ENCODE results near the gene ZMIZ2. TPM values are rescaled to one million over a fixed set of nuclear protein-coding genes. Genes with fewer than 3 reads are reported as not detected.

ZMIZ2 gene
- total and polyA plus RNA-seq, 4 donors = 11.6 to 96.6 (median 67.2) TPM

DNA sequence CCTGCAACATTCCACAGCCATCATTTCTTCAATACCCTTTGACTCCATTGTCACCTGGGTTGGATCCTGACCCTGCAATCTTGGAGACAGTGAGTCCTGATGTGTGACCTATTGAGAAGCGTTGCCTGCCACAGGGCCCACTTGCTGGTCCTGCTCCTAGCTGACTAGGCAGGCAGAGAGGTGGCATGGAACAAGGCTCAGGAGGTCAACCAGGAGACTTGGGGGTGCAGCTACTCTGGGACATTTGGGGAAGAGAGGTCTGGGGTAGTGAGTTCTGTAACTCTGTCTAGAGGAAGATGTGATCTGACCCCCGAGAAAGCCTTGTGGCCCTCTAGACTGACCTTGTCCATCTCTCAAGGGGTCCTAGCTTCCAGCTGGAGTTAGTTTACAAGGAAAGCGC lies 1.8 kb downstream of the ZMIZ2 start:
- Histone ChIP-seq H3K4me3 (ENCODE audit: low read length in 2 of 2) (no peak overlapping the region), H3K9me3 (ENCODE audit: control insufficient read depth, low read length) (no peaks in the 10 kb centered on the region), H3K4me1 (ENCODE audit: control insufficient read depth in 1 of 2, insufficient read depth in 2 of 2, low read length in 2 of 2) (no peaks in the 10 kb centered on the region), H3K27me3 (ENCODE audit: control insufficient read depth in 1 of 2, insufficient read depth in 2 of 2, low read length in 1 of 2) (no peaks in the 10 kb centered on the region), H3K27ac (ENCODE audit: low read depth in 1 of 2, low read length in 2 of 2) (no peak overlapping the region), H3K36me3 (ENCODE audit: control insufficient read depth in 1 of 2, insufficient read depth in 2 of 2, low read length in 1 of 2) (no peaks in the 10 kb centered on the region)
- no peak for DNase-seq
- ATAC-seq (ENCODE audit: low FRiP score) = no peak
- 92 to 95% methylated on average over 3 of the region's 3 CpGs for WGBS, 2 donors
- intact Hi-C loops (cut with DNase I) = loop anchor here in 1 of 2 donors (5.0 kb wide), 1 partner anchor 47 kb away; the partner anchor contains the start of gene PPIA

DNA sequence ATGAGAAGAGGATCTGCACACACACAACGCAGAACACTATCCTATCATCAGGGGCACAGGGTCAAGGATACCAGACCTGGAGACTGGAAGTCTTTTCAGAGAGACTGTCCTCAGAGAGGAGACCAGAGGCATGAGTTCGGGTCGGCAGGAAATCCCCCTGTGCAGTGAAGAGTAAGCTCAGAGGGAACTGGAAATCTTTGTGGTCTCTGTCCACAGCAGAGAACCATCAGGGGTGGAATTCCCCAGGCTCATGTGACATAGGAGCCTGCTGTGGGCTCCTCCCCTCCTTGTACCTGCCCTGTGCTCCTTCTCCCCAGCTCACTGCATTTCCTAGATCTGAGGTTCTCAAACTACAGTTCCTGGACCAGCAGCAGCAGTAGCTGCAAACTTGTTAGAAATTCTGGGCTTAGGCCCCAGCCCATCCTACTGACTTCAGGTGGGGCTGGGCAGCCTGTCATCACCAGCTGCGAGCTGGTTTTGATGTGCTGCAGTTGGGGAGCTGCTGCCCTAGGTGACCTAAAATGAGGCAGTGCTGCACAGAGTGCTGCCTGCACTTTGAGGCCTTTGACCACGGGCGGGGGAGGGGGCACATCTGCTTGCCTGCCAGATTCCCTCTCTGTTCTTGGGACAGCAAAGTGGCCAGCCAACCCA lies 2.4 kb downstream of the ZMIZ2 start:
- H3K9me3 ChIP-seq (ENCODE audit: control insufficient read depth, low read length) = no peaks in the 10 kb centered on the region
- no peak for DNase-seq
- no peak overlapping the region for H3K27ac ChIP-seq (ENCODE audit: low read depth in 1 of 2, low read length in 2 of 2)
- no peak overlapping the region for H3K4me3 ChIP-seq (ENCODE audit: low read length in 2 of 2)
- intact Hi-C loops (cut with DNase I) = loop anchor here in 1 of 2 donors (5.0 kb wide), 1 partner anchor 46 kb away; the partner anchor contains the start of gene PPIA
- 61 to 66% methylated on average over 6 of the region's 6 CpGs for WGBS, 2 donors
- H3K36me3 ChIP-seq (ENCODE audit: control insufficient read depth in 1 of 2, insufficient read depth in 2 of 2, low read length in 1 of 2) = no peaks in the 10 kb centered on the region
- no peak for ATAC-seq (ENCODE audit: low FRiP score)
- no peaks in the 10 kb centered on the region for H3K27me3 ChIP-seq (ENCODE audit: control insufficient read depth in 1 of 2, insufficient read depth in 2 of 2, low read length in 1 of 2)
- H3K4me1 ChIP-seq (ENCODE audit: control insufficient read depth in 1 of 2, insufficient read depth in 2 of 2, low read length in 2 of 2) = no peaks in the 10 kb centered on the region

DNA sequence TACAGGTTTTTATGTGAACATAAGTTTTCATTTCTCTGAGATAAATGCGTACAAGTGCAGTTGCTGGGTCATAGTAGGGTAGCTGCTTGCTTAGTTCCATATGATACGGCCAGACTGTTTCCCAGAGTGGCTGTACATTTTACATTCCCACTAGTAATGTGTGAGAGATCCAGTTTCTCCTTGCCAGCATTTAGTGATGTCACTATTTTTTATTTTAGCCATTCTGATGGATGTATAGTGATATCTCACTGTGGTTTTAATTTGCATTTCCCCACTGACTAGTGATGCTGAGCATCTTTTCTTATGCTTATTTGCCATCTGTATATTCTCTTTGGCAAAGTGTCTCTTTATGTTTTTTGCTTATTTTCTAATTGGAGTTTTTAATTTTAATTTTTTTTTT lies 4.2 kb downstream of the ZMIZ2 start:
- no peaks in the 10 kb centered on the region for H3K36me3 ChIP-seq (ENCODE audit: control insufficient read depth in 1 of 2, insufficient read depth in 2 of 2, low read length in 1 of 2)
- ATAC-seq (ENCODE audit: low FRiP score) (no peak), DNase-seq (no peak)
- H3K27ac ChIP-seq (ENCODE audit: low read depth in 1 of 2, low read length in 2 of 2) = no peak overlapping the region
- H3K27me3 ChIP-seq (ENCODE audit: control insufficient read depth in 1 of 2, insufficient read depth in 2 of 2, low read length in 1 of 2) = no peaks in the 10 kb centered on the region
- no peak overlapping the region for H3K4me3 ChIP-seq (ENCODE audit: low read length in 2 of 2)
- no peaks in the 10 kb centered on the region for H3K9me3 ChIP-seq (ENCODE audit: control insufficient read depth, low read length)
- H3K4me1 ChIP-seq (ENCODE audit: control insufficient read depth in 1 of 2, insufficient read depth in 2 of 2, low read length in 2 of 2) = no peaks in the 10 kb centered on the region
- intact Hi-C loops (cut with DNase I) = loop anchor here in 1 of 2 donors (5.0 kb wide), 1 partner anchor 44 kb away; the partner anchor contains the start of gene PPIA
- WGBS, 2 donors = 97 to 98% methylated on average over 2 of the region's 2 CpGs

DNA sequence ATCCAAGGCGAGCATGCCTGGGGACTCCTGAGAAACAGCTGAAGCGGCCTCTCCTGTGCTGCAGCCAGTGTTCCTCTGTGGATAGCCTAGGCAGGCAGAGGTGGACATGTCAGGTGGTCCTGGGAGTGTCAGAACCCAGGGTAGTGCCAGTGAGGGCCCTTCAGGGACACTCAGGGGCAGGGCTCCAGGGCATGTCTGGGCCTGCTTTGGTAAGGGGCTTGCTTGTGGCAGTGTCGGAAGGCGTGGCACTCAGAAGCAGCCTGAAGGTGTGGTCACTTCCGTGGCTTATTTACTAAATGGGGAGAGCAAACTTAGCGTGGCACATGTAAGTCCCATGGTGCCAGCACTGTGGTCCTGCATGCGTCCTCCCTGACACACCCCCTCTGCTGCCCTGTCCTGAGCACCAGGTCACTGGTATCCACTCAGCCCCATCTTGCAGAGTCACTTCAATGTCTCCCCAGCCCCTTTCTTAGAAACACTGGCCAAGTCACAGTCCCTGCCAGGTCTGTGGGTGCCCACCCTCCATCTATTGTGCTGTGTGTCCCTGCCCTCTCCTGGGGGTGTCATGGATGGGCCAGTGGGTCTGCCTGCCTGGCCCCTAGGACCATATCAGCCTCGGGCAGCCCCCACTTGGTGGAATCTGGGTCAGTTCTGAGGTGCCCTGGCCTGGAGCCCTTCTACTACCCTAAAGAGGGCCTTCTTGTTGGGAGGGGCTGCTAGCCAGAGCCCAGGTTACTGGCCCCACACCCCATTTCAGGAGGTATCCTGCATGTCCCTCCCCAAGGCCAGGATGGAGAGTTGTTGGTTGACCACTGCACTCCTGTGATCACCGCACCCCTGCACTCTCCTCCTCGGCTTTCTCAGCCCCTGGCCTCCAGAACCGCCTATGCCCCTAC lies 6.4 kb downstream of the ZMIZ2 start:
- no peaks in the 10 kb centered on the region for H3K36me3 ChIP-seq (ENCODE audit: control insufficient read depth in 1 of 2, insufficient read depth in 2 of 2, low read length in 1 of 2)
- no peak for DNase-seq
- H3K4me3 ChIP-seq (ENCODE audit: low read length in 2 of 2) = no peak overlapping the region
- H3K27ac ChIP-seq (ENCODE audit: low read depth in 1 of 2, low read length in 2 of 2) = no peak overlapping the region
- no peaks in the 10 kb centered on the region for H3K4me1 ChIP-seq (ENCODE audit: control insufficient read depth in 1 of 2, insufficient read depth in 2 of 2, low read length in 2 of 2)
- H3K27me3 ChIP-seq (ENCODE audit: control insufficient read depth in 1 of 2, insufficient read depth in 2 of 2, low read length in 1 of 2) = no peaks in the 10 kb centered on the region
- intact Hi-C loops (cut with DNase I) = loop anchor here in 1 of 2 donors (5.0 kb wide), 1 partner anchor 42 kb away; the partner anchor contains the start of gene PPIA
- no peak for ATAC-seq (ENCODE audit: low FRiP score)
- WGBS, 2 donors = 93 to 94% methylated on average over 11 of the region's 11 CpGs
- no peaks in the 10 kb centered on the region for H3K9me3 ChIP-seq (ENCODE audit: control insufficient read depth, low read length)

GRCh38 chr7:44755698-44756627 lies 7.3 kb downstream of the ZMIZ2 start:
- no peak overlapping the region for H3K27ac ChIP-seq (ENCODE audit: low read depth in 1 of 2, low read length in 2 of 2)
- no peaks in the 10 kb centered on the region for H3K27me3 ChIP-seq (ENCODE audit: control insufficient read depth in 1 of 2, insufficient read depth in 2 of 2, low read length in 1 of 2)
- intact Hi-C loops (cut with DNase I) = no loop called here
- WGBS, 2 donors = 54 to 59% methylated on average over 17 of the region's 17 CpGs
- H3K9me3 ChIP-seq (ENCODE audit: control insufficient read depth, low read length) = no peaks in the 10 kb centered on the region
- ATAC-seq (ENCODE audit: low FRiP score) = no peak
- peaks cover 0 to 4% of the 10 kb centered on the region in 2 donors for H3K36me3 ChIP-seq (ENCODE audit: control insufficient read depth in 1 of 2, insufficient read depth in 2 of 2, low read length in 1 of 2)
- no peak overlapping the region for H3K4me3 ChIP-seq (ENCODE audit: low read length in 2 of 2)
- no peak for DNase-seq
- H3K4me1 ChIP-seq (ENCODE audit: control insufficient read depth in 1 of 2, insufficient read depth in 2 of 2, low read length in 2 of 2) = no peaks in the 10 kb centered on the region

DNA sequence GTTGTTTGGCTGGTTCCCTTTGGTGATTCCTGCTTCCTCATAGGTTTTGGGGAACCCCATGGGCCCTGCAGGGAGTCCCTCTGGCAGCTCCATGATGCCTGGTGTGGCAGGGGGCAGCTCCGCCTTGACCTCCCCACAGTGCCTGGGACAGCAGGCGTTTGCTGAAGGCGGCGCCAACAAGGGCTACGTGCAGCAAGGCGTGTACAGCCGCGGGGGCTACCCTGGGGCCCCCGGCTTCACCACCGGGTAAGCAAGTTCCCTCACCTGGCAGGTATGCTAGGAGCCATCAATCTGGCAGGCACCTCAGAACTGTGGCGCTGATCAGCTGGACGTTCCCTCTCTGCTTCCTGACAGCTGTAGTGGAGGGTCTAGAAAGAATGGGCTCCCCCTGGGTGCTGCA lies 8.3 kb downstream of the ZMIZ2 start:
- WGBS, 2 donors = 76 to 78% methylated on average over 12 of the region's 12 CpGs
- no peak overlapping the region for H3K27ac ChIP-seq (ENCODE audit: low read depth in 1 of 2, low read length in 2 of 2)
- no peaks in the 10 kb centered on the region for H3K9me3 ChIP-seq (ENCODE audit: control insufficient read depth, low read length)
- ATAC-seq (ENCODE audit: low FRiP score) (no peak), DNase-seq (no peak)
- H3K36me3 ChIP-seq (ENCODE audit: control insufficient read depth in 1 of 2, insufficient read depth in 2 of 2, low read length in 1 of 2) = peaks cover 4 to 5% of the 10 kb centered on the region in 2 donors
- intact Hi-C loops (cut with DNase I) = no loop called here
- no peaks in the 10 kb centered on the region for H3K4me1 ChIP-seq (ENCODE audit: control insufficient read depth in 1 of 2, insufficient read depth in 2 of 2, low read length in 2 of 2)
- no peak overlapping the region for H3K4me3 ChIP-seq (ENCODE audit: low read length in 2 of 2)
- no peaks in the 10 kb centered on the region for H3K27me3 ChIP-seq (ENCODE audit: control insufficient read depth in 1 of 2, insufficient read depth in 2 of 2, low read length in 1 of 2)

DNA sequence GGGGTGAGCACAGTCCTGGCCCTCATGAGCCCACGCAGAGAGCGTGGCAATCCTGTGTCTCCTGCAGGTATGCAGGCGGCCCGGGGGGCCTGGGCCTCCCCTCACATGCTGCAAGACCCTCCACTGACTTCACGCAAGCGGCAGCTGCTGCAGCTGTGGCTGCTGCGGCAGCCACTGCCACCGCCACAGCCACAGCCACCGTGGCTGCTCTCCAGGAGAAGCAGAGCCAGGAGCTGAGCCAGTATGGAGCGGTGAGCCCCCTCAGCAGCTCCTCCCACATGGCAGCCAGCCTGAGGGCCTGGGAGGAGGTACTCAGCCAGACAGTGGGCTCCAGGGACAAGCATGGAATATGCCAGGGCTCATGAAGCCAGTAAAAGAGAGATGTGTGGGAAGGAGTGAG lies 8.7 kb downstream of the ZMIZ2 start:
- Histone ChIP-seq H3K36me3 (ENCODE audit: control insufficient read depth in 1 of 2, insufficient read depth in 2 of 2, low read length in 1 of 2) (peaks cover 4 to 5% of the 10 kb centered on the region in 2 donors), H3K4me1 (ENCODE audit: control insufficient read depth in 1 of 2, insufficient read depth in 2 of 2, low read length in 2 of 2) (no peaks in the 10 kb centered on the region), H3K9me3 (ENCODE audit: control insufficient read depth, low read length) (no peaks in the 10 kb centered on the region), H3K27ac (ENCODE audit: low read depth in 1 of 2, low read length in 2 of 2) (no peak overlapping the region), H3K4me3 (ENCODE audit: low read length in 2 of 2) (no peak overlapping the region), H3K27me3 (ENCODE audit: control insufficient read depth in 1 of 2, insufficient read depth in 2 of 2, low read length in 1 of 2) (no peaks in the 10 kb centered on the region)
- WGBS, 2 donors = 15 to 17% methylated on average over 10 of the region's 10 CpGs
- peak; percentile 76 to 86 for DNase-seq
- peak; percentile 44 for ATAC-seq (ENCODE audit: low FRiP score)
- intact Hi-C loops (cut with DNase I) = no loop called here

DNA sequence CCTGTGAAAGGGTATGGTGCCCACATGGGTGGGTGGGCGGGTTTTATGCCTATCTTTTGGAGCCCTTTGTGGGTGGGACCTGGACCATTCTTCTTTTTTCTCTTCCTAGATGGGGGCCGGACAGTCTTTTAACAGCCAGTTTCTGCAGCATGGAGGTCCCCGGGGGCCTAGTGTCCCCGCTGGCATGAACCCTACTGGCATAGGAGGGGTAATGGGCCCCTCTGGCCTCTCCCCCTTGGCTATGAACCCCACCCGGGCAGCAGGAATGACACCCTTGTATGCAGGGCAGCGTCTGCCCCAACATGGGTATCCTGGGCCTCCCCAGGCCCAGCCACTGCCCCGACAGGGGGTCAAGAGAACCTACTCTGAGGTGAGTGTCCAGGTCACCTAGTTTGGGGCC lies 9.1 kb downstream of the ZMIZ2 start:
- H3K36me3 ChIP-seq (ENCODE audit: control insufficient read depth in 1 of 2, insufficient read depth in 2 of 2, low read length in 1 of 2) = peaks cover 4 to 5% of the 10 kb centered on the region in 2 donors
- ATAC-seq (ENCODE audit: low FRiP score) = no peak
- 63 to 75% methylated on average over 4 to 7 of the region's 7 CpGs for WGBS, 2 donors
- H3K27ac ChIP-seq (ENCODE audit: low read depth in 1 of 2, low read length in 2 of 2) = no peak overlapping the region
- no peak overlapping the region for H3K4me3 ChIP-seq (ENCODE audit: low read length in 2 of 2)
- DNase-seq = no peak
- no peaks in the 10 kb centered on the region for H3K27me3 ChIP-seq (ENCODE audit: control insufficient read depth in 1 of 2, insufficient read depth in 2 of 2, low read length in 1 of 2)
- H3K4me1 ChIP-seq (ENCODE audit: control insufficient read depth in 1 of 2, insufficient read depth in 2 of 2, low read length in 2 of 2) = no peaks in the 10 kb centered on the region
- intact Hi-C loops (cut with DNase I) = no loop called here
- H3K9me3 ChIP-seq (ENCODE audit: control insufficient read depth, low read length) = no peaks in the 10 kb centered on the region
